HepG2 (cell line): Measurements from ENCODE around the gene ASCL2. TPM values are rescaled to one million over a fixed set of nuclear protein-coding genes. Genes with fewer than 3 reads are reported as not detected.

Source experiments
- ATF2 ChIP-seq: sonication (generic); formaldehyde crosslinking; IDR thresholded peaks from 2 replicates; pipeline ENCODE4 v1.4.0; 2020; ENCODE audit warnings: missing genetic modification reagents
- CC2D1A ChIP-seq: sonication (generic); formaldehyde crosslinking; IDR thresholded peaks from 2 replicates; pipeline ENCODE4 v1.8.1; 2023; ENCODE audit warnings: mild to moderate bottlenecking, missing genetic modification reagents
- HES4 ChIP-seq: sonication (generic); formaldehyde crosslinking; IDR thresholded peaks from 2 replicates; pipeline ENCODE4 v1.9.0; 2021; ENCODE audit warnings: mild to moderate bottlenecking, missing genetic modification reagents, borderline replicate concordance
- HNRNPUL1 ChIP-seq: fragments of 200-400 bp; formaldehyde crosslinking; IDR thresholded peaks from 2 replicates; pipeline ENCODE4 v1.6.1; 2017; ENCODE audit warnings: low read depth, mild to moderate bottlenecking, low read length, moderate library complexity
- LCORL ChIP-seq, 2 experiments: fragments of 450-650 bp in 1 of 2; sonication (generic) in 1 of 2; formaldehyde crosslinking in 1 of 2; IDR thresholded peaks; 2 replicates each; pipeline versions ENCODE4 v1.5.0 to v1.6.1; 2017 to 2020; ENCODE audit warnings: antibody characterized with exemption in 1 of 2, missing genetic modification reagents in 1 of 2
- MTERF4 ChIP-seq: sonication (generic); formaldehyde crosslinking; IDR thresholded peaks from 2 replicates; pipeline ENCODE4 v1.8.0; 2023; ENCODE audit warnings: mild to moderate bottlenecking, missing genetic modification reagents
- REST ChIP-seq, 2 experiments: IDR thresholded peaks; 2 replicates each; pipeline ENCODE4 v1.6.1; 2011 to 2012; ENCODE audit warnings: low read length in 2 of 2, borderline replicate concordance in 1 of 2, low read depth in 1 of 2, mild to moderate bottlenecking in 1 of 2, moderate library complexity in 1 of 2
- THAP8 ChIP-seq: sonication (generic); formaldehyde crosslinking; IDR thresholded peaks from 2 replicates; pipeline ENCODE4 v1.5.1; 2020; ENCODE audit warnings: missing genetic modification reagents, mild to moderate bottlenecking, borderline replicate concordance
- TRAFD1 ChIP-seq: sonication (generic); formaldehyde crosslinking; IDR thresholded peaks from 2 replicates; pipeline ENCODE4 v1.5.1; 2020; ENCODE audit warnings: missing genetic modification reagents, mild to moderate bottlenecking, borderline replicate concordance
- ZBTB21 ChIP-seq: sonication (generic); formaldehyde crosslinking; IDR thresholded peaks from 2 replicates; pipeline ENCODE4 v1.4.0; 2020; ENCODE audit warnings: missing genetic modification reagents
- ZNF30 ChIP-seq: sonication (generic); formaldehyde crosslinking; IDR thresholded peaks from 2 replicates; pipeline ENCODE4 v1.5.0; 2020; ENCODE audit warnings: mild to moderate bottlenecking, missing genetic modification reagents
- ZNF543 ChIP-seq: sonication (generic); formaldehyde crosslinking; IDR thresholded peaks from 2 replicates; pipeline ENCODE4 v1.4.0; 2020; ENCODE audit warnings: mild to moderate bottlenecking, missing genetic modification reagents
- ZNF782 ChIP-seq: sonication (generic); formaldehyde crosslinking; IDR thresholded peaks from 2 replicates; pipeline ENCODE4 v1.4.0; 2020; ENCODE audit warnings: missing genetic modification reagents, mild to moderate bottlenecking, borderline replicate concordance
- ZNF850 ChIP-seq: sonication (generic); formaldehyde crosslinking; conservative IDR thresholded peaks from 2 replicates; pipeline ENCODE4 v1.9.0; 2021; ENCODE audit warnings: mild to moderate bottlenecking, missing genetic modification reagents
- polyA plus RNA-seq, 8 experiments: library from polyadenylated mRNA; depleted of rRNA in 3 of 8; stranded (reverse) in 7 of 8; unstranded in 1 of 8; fragments of >200 nt; fragmentation: Illumina TruSeq in 4 of 8; extraction: Trizol in 4 of 8; gene quantifications; 2 replicates each; pipeline versions ENCODE4 v1.2.1 to v1.2.3, GENCODE V29; 2011 to 2016; ENCODE audit warnings: low read depth in 4 of 8, missing spikeins in 1 of 8, mixed read lengths in 1 of 8; ENCODE audit not compliant: insufficient read depth in 1 of 8
- total RNA-seq, 5 experiments: library from RNA; depleted of rRNA; stranded (reverse); fragments of >200 nt; fragmentation: Illumina TruSeq; extraction: Trizol; gene quantifications; 2 replicates each; pipeline ENCODE4 v1.2.3, GENCODE V29; 2016; ENCODE audit warnings: low read depth in 1 of 5

ASCL2 gene
- total and polyA plus RNA-seq, 2 of the 13 experiments (the other 11 are each of a cell fraction or from before 2014, with no cell fraction given): 0.07 TPM; not detected in 1

- TF ChIP-seq REST (IDR thresholded peaks at IDR 0.05; ENCODE audit: borderline replicate concordance in 1 of 2, low read depth in 1 of 2, low read length in 2 of 2) (no peak), CC2D1A (CRISPR knock-in tag) (no peak), MTERF4 (no peak), ZNF543 (CRISPR knock-in tag) (no peak), HNRNPUL1 (no peak), ZNF782 (no peak; the same call in 1 of the 2 replicates), TRAFD1 (CRISPR knock-in tag) (no peak), LCORL (IDR thresholded peaks at IDR 0.05) (no peak), LCORL (CRISPR knock-in tag; IDR thresholded peaks at IDR 0.05) (peak; percentile 32; the same call in 1 of the 2 replicates), HES4 (CRISPR knock-in tag) (peak; percentile 86; the same call in 1 of the 2 replicates), THAP8 (CRISPR knock-in tag) (no peak), ZNF30 (CRISPR knock-in tag) (no peak), ZNF850 (CRISPR knock-in tag) (no peak), ATF2 (CRISPR knock-in tag) (peak; percentile 60), ZBTB21 (CRISPR knock-in tag) (no peak)
Observed at GRCh38 chr11:2268729-2269600, 1.4 kb downstream of the ASCL2 start (continued).
